ENCODE results near the gene BANF1.

BANF1 gene

GRCh38 chr11:66039765-66040164 is 37.5 kb downstream of the BANF1 start:
- DNase-seq (ENCODE audit: low spot score), result no peak

- DNase-seq (ENCODE audit: low spot score), result no peak
Observed at GRCh38 chr11:66042227-66042995, 40.1 kb downstream of the BANF1 start.

GRCh38 chr11:66042996-66043906 is 40.9 kb downstream of the BANF1 start:
- DNase-seq (ENCODE audit: low spot score), result no peak

- DNase-seq (ENCODE audit: low spot score), result no peak
Observed at GRCh38 chr11:66044757-66045156, 42.5 kb downstream of the BANF1 start.

- peak; percentile 76 for DNase-seq (ENCODE audit: low spot score)
Observed at GRCh38 chr11:66045177-66045639, 42.9 kb downstream of the BANF1 start.

GRCh38 chr11:66046901-66047300 is 44.6 kb downstream of the BANF1 start:
- DNase-seq (ENCODE audit: low spot score), result no peak

GRCh38 chr11:66047541-66048365 is 45.5 kb downstream of the BANF1 start:
- DNase-seq (ENCODE audit: low spot score), result no peak

- no peak for DNase-seq (ENCODE audit: low spot score)
Observed at GRCh38 chr11:66048547-66049323, 46.4 kb downstream of the BANF1 start, which contains the start of gene GAL3ST3. GAL3ST3 (minus strand) TSS chr11:66049161; CDS start chr11:66045415, 3,746 bp downstream.

GRCh38 chr11:66050581-66051231 is 48.4 kb downstream of the BANF1 start:
- no peak for DNase-seq (ENCODE audit: low spot score)

- DNase-seq (ENCODE audit: low spot score), result no peak
Observed at GRCh38 chr11:66051371-66051765, 49.1 kb downstream of the BANF1 start.

- DNase-seq (ENCODE audit: low spot score), result peak; percentile 97
Observed at GRCh38 chr11:66051766-66052663, 49.7 kb downstream of the BANF1 start, which contains the start of gene SF3B2. SF3B2 (plus strand) TSS chr11:66052364; CDS start chr11:66052385, 21 bp downstream.

- DNase-seq (ENCODE audit: low spot score), result no peak
Observed at GRCh38 chr11:66052664-66052982, 50.3 kb downstream of the BANF1 start.

Data from hematopoietic multipotent progenitor cell treated with erythropoietin and hydrocortisone succinate and interleukin-3 and kit ligand, for 17 days (in vitro differentiated cells).